ENCODE measurements around the gene ADAMTS10. TPM values are rescaled to one million over a fixed set of nuclear protein-coding genes. Genes with fewer than 3 reads are reported as not detected.

The ADAMTS10 gene
- total RNA-seq (2022; extraction: Qiagen RNA extraction) = 11.0 to 13.5 TPM (median 11.4 TPM) in 5 replicates

DNA sequence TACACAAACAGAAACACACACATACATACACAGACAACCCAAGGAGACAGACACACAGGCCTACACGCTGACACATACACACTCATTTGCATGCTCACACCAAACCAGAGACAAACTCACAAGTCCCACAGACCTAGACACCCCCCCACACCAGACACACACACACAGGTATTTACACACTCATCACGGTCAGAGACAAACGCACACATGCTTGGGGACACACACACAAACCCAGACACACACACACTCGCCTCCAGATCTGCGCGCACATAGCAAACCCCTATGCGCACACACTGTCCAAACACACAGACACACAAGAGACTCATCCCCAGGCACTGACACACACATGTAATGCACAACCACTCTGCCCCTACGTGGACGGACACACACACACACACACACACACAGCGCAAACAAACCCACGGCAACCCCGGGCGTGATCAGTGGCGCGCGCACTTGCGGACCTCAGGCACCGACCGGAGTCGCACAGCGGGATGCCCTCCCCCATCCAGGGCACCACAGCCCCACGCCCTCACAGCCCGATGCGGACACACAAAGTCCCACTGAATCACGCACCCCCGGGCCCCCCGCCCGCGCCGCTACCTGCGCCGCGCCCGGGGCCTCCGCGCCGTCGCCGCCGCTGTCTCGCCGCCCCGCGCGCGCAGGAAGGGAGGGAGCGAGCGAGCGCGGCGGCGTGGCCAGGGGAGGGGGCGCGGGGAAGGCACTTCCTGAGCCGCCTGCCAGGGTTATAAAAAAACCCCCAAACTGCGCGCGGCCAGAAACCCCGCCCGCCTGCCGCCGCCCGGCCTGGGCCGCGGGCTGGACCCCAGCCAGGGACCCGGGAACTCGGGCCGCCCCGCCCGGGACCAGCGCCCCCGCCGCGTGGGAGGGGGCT, at the start of gene ADAMTS10:
Gene ADAMTS10 (minus strand): TSS at position 675 of the 895 bp plus-strand sequence. CDS start 5,005 bp downstream, outside the sequence.

DNA sequence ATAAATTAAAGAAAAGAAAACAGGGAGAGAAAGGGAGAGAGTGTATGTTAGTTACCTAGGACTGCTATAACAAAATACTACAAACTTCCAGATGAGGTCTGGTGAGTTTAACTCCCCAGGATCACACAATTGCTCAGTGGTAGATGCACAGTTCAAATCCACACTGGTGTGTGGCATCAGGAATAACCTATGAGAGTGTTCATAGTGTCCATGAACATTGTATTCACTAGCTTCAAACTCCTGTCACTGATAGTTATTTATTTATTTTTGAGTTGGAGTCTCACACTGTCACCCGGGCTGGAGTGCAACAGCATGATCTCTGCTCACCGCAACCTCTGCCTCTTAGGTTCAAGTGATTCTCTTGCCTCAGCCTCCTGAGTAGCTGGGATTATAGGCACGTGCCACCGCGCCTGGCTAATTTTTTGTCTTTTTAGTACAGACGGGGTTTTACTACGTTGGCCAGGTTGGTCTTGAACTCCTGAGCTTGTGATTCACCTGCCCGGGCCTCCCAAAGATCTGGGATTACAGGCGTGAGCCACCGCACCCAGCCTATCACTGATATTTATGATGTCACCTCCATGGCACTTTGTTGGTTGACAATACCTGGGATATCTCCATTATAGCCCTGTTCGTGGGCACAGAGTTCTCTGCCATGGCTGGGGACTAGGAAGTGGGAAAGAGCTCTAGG, 19.6 kb upstream of the ADAMTS10 start, which contains the start of gene NFILZ:
Gene NFILZ (plus strand): TSS at position 638 of the 688 bp plus-strand sequence. CDS start 46,133 bp downstream, outside the sequence.

DNA sequence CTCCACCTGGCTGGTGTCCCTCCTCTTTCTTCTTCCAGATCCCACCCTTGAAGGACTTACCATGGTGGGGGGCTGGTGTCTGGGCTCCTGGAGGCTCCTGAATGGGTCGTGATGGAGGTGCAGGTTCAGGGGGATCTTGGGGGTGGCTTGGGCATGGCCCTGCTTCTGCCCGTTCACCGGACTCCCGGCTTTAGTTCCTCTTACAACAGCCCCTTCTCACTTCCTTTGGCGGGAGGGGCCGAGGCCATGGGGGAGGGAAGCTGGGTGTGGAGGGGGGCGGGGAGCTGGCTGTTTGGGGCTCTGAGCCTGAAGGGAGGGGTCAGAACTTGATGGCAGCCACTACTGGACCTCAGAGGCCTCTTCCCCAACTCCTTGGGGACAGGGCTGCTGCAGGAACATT, 33.3 kb downstream of the ADAMTS10 start, which contains the start of gene MYO1F:
Gene MYO1F (minus strand): TSS at position 196 of the 400 bp plus-strand sequence. CDS start 133 bp downstream, at position 63.

Other genes with a start within 250 kb of the ADAMTS10 start
- gene ANGPTL4, start 246.6 kb downstream of the ADAMTS10 start, total RNA-seq (2022; extraction: Qiagen RNA extraction) = 550 to 726 TPM (median 658 TPM) in 5 replicates
- gene RAB11B, start 220.4 kb downstream of the ADAMTS10 start, total RNA-seq (2022; extraction: Qiagen RNA extraction) = 100 to 115 TPM (median 101 TPM) in 5 replicates
- gene MARCHF2, start 197.4 kb downstream of the ADAMTS10 start, total RNA-seq (2022; extraction: Qiagen RNA extraction) = 15.9 to 20.8 TPM (median 20.4 TPM) in 5 replicates
- gene HNRNPM, start 165.7 kb downstream of the ADAMTS10 start, total RNA-seq (2022; extraction: Qiagen RNA extraction) = 229 to 306 TPM (median 241 TPM) in 5 replicates
- 0.08 to 0.25 TPM (median 0.14 TPM) in 5 replicates for gene PRAM1, start 108.1 kb downstream of the ADAMTS10 start, total RNA-seq (2022; extraction: Qiagen RNA extraction)
- gene ZNF414, start 96.5 kb downstream of the ADAMTS10 start, total RNA-seq (2022; extraction: Qiagen RNA extraction) = 18.1 to 19.9 TPM (median 19.3 TPM) in 5 replicates
- gene MYO1F, start 33.3 kb downstream of the ADAMTS10 start, total RNA-seq (2022; extraction: Qiagen RNA extraction) = 0.22 to 0.37 TPM (median 0.29 TPM) in 5 replicates
- not detected in 5 replicates for gene NFILZ, start 19.9 kb upstream of the ADAMTS10 start, total RNA-seq (2022; extraction: Qiagen RNA extraction)
- not detected in 5 replicates for gene ACTL9, start 88.1 kb upstream of the ADAMTS10 start, total RNA-seq (2022; extraction: Qiagen RNA extraction)
- gene OR2Z1, start 110.9 kb upstream of the ADAMTS10 start, total RNA-seq (2022; extraction: Qiagen RNA extraction) = not detected in 5 replicates
- gene ZNF558, start 221.6 kb upstream of the ADAMTS10 start, total RNA-seq (2022; extraction: Qiagen RNA extraction) = 6.2 to 7.2 TPM (median 7.1 TPM) in 5 replicates
- gene MBD3L1, start 221.7 kb upstream of the ADAMTS10 start, total RNA-seq (2022; extraction: Qiagen RNA extraction) = not detected in 5 replicates

All from A549 treated with AZD2906 at 1 μM for 4 hours (cell line).